Measurements from ENCODE around the gene UMOD. TPM values are rescaled to one million over a fixed set of nuclear protein-coding genes. Genes with fewer than 3 reads are reported as not detected.

Gene UMOD
- total RNA-seq, 1 experiment from 2014 or later, result not detected

- ATAC-seq (no peak), DNase-seq (no peak)
- Histone ChIP-seq H3K9me2 (replicated peaks; ENCODE audit: low read length) (no peaks in the 10 kb centered on the region), H3K9ac (ENCODE audit: low read length) (no peak overlapping the region), H3K9me3 (ENCODE audit: low read length) (no peaks in the 10 kb centered on the region), H3K4me2 (ENCODE audit: low read length) (no peak overlapping the region), H2AFZ (ENCODE audit: low read length) (no peak overlapping the region), H3F3A (ENCODE audit: low read length, unreplicated experiment) (no peaks in the 10 kb centered on the region), H4K20me1 (ENCODE audit: low read length) (no peaks in the 10 kb centered on the region), H3K27me3 (ENCODE audit: low read length) (no peaks in the 10 kb centered on the region), H3K4me1 (ENCODE audit: insufficient read depth, low read length) (no peaks in the 10 kb centered on the region), H3K79me2 (ENCODE audit: low read length) (no peaks in the 10 kb centered on the region), H3K36me3 (ENCODE audit: low read depth, low read length) (no peaks in the 10 kb centered on the region), H3K4me3 (ENCODE audit: low read length) (no peak overlapping the region), H3K27ac (ENCODE audit: low read length) (no peak overlapping the region)
- intact Hi-C loops (cut with micrococcal nuclease), result no loop called here
- BruUV-seq (replicated peaks), result no TSS peak
- POLR2A ChIA-PET (ENCODE audit: unreplicated experiment), result no interaction called here
- CTCF ChIA-PET, result no interaction called here
- TF ChIP-seq CTCF (conservative IDR thresholded peaks at IDR 0.05; ENCODE audit: low read depth, low read length), result no peak
- TF ChIP-seq EZH2 (IDR thresholded peaks at IDR 0.05; ENCODE audit: low read length, unreplicated experiment), result no peak
- no peak for TF ChIP-seq EZH2phosphoT487 (IDR thresholded peaks at IDR 0.05; ENCODE audit: borderline replicate concordance, low read length)
These were observed 38.5 kb upstream of the UMOD start for GRCh38 chr16:20391045-20391444.

GRCh38 chr16:20388854-20389253 lies 36.3 kb upstream of the UMOD start:
- H3K79me2 ChIP-seq (ENCODE audit: low read length), result no peaks in the 10 kb centered on the region
- no peaks in the 10 kb centered on the region for H3K27me3 ChIP-seq (ENCODE audit: low read length)
- H3K27ac ChIP-seq (ENCODE audit: low read length), result no peak overlapping the region
- no peaks in the 10 kb centered on the region for H3F3A ChIP-seq (ENCODE audit: low read length, unreplicated experiment)
- DNase-seq (no peak), ATAC-seq (no peak)
- H3K36me3 ChIP-seq (ENCODE audit: low read depth, low read length), result no peaks in the 10 kb centered on the region
- no peak overlapping the region for H3K4me2 ChIP-seq (ENCODE audit: low read length)
- no peaks in the 10 kb centered on the region for H3K9me2 ChIP-seq (replicated peaks; ENCODE audit: low read length)
- no peak overlapping the region for H2AFZ ChIP-seq (ENCODE audit: low read length)
- H3K9ac ChIP-seq (ENCODE audit: low read length), result no peak overlapping the region
- TF ChIP-seq CTCF (conservative IDR thresholded peaks at IDR 0.05; ENCODE audit: low read depth, low read length) (no peak), EZH2phosphoT487 (IDR thresholded peaks at IDR 0.05; ENCODE audit: borderline replicate concordance, low read length) (no peak), EZH2 (IDR thresholded peaks at IDR 0.05; ENCODE audit: low read length, unreplicated experiment) (no peak)
- no peaks in the 10 kb centered on the region for H3K4me1 ChIP-seq (ENCODE audit: insufficient read depth, low read length)
- ChIA-PET CTCF (no interaction called here), POLR2A (ENCODE audit: unreplicated experiment) (no interaction called here)
- no peak overlapping the region for H3K4me3 ChIP-seq (ENCODE audit: low read length)
- BruUV-seq (replicated peaks), result no TSS peak
- H4K20me1 ChIP-seq (ENCODE audit: low read length), result no peaks in the 10 kb centered on the region
- H3K9me3 ChIP-seq (ENCODE audit: low read length), result no peaks in the 10 kb centered on the region
- intact Hi-C loops (cut with micrococcal nuclease), result no loop called here

DNA sequence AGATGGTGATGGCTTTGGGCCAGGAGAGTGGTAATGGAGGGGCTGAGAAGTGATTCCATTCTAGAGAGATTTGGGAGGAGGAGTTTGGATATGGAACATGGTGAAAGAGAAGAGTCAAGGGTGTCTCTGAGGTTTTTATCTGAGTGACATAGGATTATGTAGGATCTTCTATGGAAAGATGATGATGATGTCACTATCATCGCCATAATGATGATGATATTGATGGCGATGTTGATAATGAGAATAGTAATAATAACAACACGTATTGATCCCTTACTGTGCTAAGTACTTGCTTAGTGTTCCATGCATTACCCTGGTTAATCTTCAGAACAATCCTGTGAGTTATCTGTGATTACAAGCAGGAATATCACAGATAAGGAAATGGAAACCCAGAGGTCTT lies 35.5 kb upstream of the UMOD start:
- Histone ChIP-seq H3K27ac (ENCODE audit: low read length) (no peak overlapping the region), H3K9me2 (replicated peaks; ENCODE audit: low read length) (no peaks in the 10 kb centered on the region), H3K36me3 (ENCODE audit: low read depth, low read length) (no peaks in the 10 kb centered on the region), H3K4me1 (ENCODE audit: insufficient read depth, low read length) (no peaks in the 10 kb centered on the region), H3K27me3 (ENCODE audit: low read length) (no peaks in the 10 kb centered on the region), H3K9ac (ENCODE audit: low read length) (no peak overlapping the region), H4K20me1 (ENCODE audit: low read length) (no peaks in the 10 kb centered on the region), H3K79me2 (ENCODE audit: low read length) (no peaks in the 10 kb centered on the region), H2AFZ (ENCODE audit: low read length) (no peak overlapping the region), H3F3A (ENCODE audit: low read length, unreplicated experiment) (no peaks in the 10 kb centered on the region), H3K4me3 (ENCODE audit: low read length) (no peak overlapping the region), H3K9me3 (ENCODE audit: low read length) (no peaks in the 10 kb centered on the region), H3K4me2 (ENCODE audit: low read length) (no peak overlapping the region)
- no peak for TF ChIP-seq EZH2phosphoT487 (IDR thresholded peaks at IDR 0.05; ENCODE audit: borderline replicate concordance, low read length)
- no peak for TF ChIP-seq CTCF (conservative IDR thresholded peaks at IDR 0.05; ENCODE audit: low read depth, low read length)
- TF ChIP-seq EZH2 (IDR thresholded peaks at IDR 0.05; ENCODE audit: low read length, unreplicated experiment), result no peak
- CTCF ChIA-PET, result no interaction called here
- no TSS peak for BruUV-seq (replicated peaks)
- no peak for ATAC-seq
- intact Hi-C loops (cut with micrococcal nuclease), result no loop called here
- POLR2A ChIA-PET (ENCODE audit: unreplicated experiment), result no interaction called here
- DNase-seq, result no peak
